ENCODE results near the gene ETAA1. TPM values are rescaled to one million over a fixed set of nuclear protein-coding genes. Genes with fewer than 3 reads are reported as not detected.

The ETAA1 gene
- total and polyA plus RNA-seq, 2 experiments from 2014 or later: 6.6 to 26.1 TPM

DNA sequence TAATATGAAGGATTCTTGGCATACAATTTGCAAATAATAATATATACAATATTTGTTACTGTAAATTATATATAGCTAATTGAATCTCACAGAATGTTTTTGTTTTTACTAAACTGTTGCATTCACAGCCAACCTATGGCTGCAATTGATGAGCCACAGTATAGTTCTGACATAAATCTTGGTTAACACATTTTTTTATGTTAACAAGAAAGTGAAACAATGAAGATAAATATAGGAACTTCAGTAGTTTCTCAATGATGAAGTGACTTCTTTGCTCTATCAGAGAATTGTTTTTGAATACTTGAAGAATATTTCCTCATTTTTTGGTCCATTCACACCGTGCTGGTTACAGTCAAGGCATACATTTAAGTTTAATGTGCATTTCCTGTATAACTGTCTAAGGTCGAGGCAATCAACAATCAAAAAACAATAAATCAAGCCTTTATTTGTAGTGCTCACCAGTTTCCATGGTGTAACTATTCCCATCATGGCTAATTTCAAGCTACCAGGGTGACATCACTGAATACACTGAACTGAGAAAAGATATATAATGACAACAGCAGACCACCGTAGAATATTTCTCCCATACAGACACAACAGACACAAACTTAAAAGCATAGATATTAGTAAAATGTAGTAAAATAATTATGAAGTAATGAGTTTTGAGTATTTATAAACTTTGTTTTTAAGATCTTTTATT lies 12.9 kb upstream of the ETAA1 start:
- DNase-seq (ENCODE audit: low spot score): no peak
- Histone ChIP-seq H3K36me3 (replicated peaks; ENCODE audit: insufficient read depth, low read depth) (no peaks in the 10 kb centered on the region), H2AFZ (no peak overlapping the region), H3K27me3 (no peaks in the 10 kb centered on the region), H3K9me3 (ENCODE audit: low read depth) (no peaks in the 10 kb centered on the region), H4K20me1 (ENCODE audit: insufficient read depth, poor library complexity, severe bottlenecking) (no peaks in the 10 kb centered on the region), H3K4me1 (ENCODE audit: insufficient read depth) (peaks cover 7% of the 10 kb centered on the region), H3K4me2 (no peak overlapping the region), H3K4me3 (no peak overlapping the region), H3K27ac (no peak overlapping the region), H3K79me2 (no peaks in the 10 kb centered on the region), H3K9me2 (replicated peaks; ENCODE audit: insufficient read depth) (no peaks in the 10 kb centered on the region)
- 97% methylated on average over 3 of the region's 3 CpGs for WGBS (ENCODE audit: low lambda C conversion rate, missing lambda C conversion rate)
- TF ChIP-seq EZH2 (IDR thresholded peaks at IDR 0.05; ENCODE audit: borderline replicate concordance): no peak
- no peak for TF ChIP-seq EZH2phosphoT487 (IDR thresholded peaks at IDR 0.05; ENCODE audit: low read depth, severe bottlenecking, unreplicated experiment)
- TF ChIP-seq, protein P1, sequence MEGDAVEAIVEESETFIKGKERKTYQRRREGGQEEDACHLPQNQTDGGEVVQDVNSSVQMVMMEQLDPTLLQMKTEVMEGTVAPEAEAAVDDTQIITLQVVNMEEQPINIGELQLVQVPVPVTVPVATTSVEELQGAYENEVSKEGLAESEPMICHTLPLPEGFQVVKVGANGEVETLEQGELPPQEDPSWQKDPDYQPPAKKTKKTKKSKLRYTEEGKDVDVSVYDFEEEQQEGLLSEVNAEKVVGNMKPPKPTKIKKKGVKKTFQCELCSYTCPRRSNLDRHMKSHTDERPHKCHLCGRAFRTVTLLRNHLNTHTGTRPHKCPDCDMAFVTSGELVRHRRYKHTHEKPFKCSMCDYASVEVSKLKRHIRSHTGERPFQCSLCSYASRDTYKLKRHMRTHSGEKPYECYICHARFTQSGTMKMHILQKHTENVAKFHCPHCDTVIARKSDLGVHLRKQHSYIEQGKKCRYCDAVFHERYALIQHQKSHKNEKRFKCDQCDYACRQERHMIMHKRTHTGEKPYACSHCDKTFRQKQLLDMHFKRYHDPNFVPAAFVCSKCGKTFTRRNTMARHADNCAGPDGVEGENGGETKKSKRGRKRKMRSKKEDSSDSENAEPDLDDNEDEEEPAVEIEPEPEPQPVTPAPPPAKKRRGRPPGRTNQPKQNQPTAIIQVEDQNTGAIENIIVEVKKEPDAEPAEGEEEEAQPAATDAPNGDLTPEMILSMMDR (IDR thresholded peaks at IDR 0.05; ENCODE audit: poor library complexity): no peak

DNA sequence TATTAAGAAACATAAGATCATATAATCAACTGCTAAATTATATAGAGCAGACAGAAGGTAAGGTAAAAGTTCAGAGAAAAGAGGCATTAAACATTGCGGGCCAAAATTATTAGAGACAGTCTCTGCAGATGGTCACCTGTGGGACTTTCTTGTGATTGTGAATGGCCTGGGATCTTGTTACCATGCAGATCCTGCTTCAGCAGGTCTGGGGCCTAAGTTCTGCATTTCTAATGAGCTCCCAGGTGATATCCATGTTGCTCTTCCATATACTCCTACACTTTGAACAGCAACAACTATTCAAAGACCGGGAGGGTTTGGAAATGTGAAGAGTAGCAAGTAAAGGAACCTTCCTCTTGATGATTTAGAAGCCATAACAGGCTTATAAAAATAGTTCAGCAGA lies 8.5 kb upstream of the ETAA1 start:
- WGBS (ENCODE audit: low lambda C conversion rate, missing lambda C conversion rate): 84% methylated on average over 2 of the region's 2 CpGs
- H3K4me3 ChIP-seq: no peak overlapping the region
- H3K4me1 ChIP-seq (ENCODE audit: insufficient read depth): peaks cover 11% of the 10 kb centered on the region
- no peak for DNase-seq (ENCODE audit: low spot score)
- H3K9me2 ChIP-seq (replicated peaks; ENCODE audit: insufficient read depth): no peaks in the 10 kb centered on the region
- H2AFZ ChIP-seq: no peak overlapping the region
- H3K79me2 ChIP-seq: no peaks in the 10 kb centered on the region
- TF ChIP-seq, protein P1 (IDR thresholded peaks at IDR 0.05; ENCODE audit: poor library complexity): no peak
- TF ChIP-seq EZH2 (IDR thresholded peaks at IDR 0.05; ENCODE audit: borderline replicate concordance) (no peak), EZH2phosphoT487 (IDR thresholded peaks at IDR 0.05; ENCODE audit: low read depth, severe bottlenecking, unreplicated experiment) (no peak)
- no peaks in the 10 kb centered on the region for H3K9me3 ChIP-seq (ENCODE audit: low read depth)
- H3K4me2 ChIP-seq: no peak overlapping the region
- no peaks in the 10 kb centered on the region for H3K36me3 ChIP-seq (replicated peaks; ENCODE audit: insufficient read depth, low read depth)
- no peaks in the 10 kb centered on the region for H4K20me1 ChIP-seq (ENCODE audit: insufficient read depth, poor library complexity, severe bottlenecking)
- H3K27me3 ChIP-seq: no peaks in the 10 kb centered on the region
- H3K27ac ChIP-seq: no peak overlapping the region

DNA sequence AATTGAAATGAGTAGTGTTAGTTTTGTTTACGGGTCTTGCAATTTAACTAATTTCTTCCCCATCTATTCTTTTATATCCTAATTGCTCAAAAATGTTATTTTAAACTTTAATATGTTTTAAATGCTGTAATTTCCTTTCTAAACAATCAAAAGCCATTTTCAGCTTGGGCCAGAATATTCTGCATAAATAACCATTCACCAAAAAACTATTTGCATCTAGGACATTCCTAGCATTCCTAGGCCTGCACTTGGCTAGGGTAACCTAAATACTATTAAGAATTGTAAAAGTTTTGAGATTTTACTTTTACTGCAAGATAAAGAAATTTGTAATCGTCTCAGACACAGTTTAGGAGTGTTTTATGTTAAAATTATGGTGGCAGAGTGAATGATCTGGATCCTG lies 7.8 kb upstream of the ETAA1 start:
- Histone ChIP-seq H4K20me1 (ENCODE audit: insufficient read depth, poor library complexity, severe bottlenecking) (no peaks in the 10 kb centered on the region), H3K4me1 (ENCODE audit: insufficient read depth) (peaks cover 11% of the 10 kb centered on the region), H3K27me3 (no peaks in the 10 kb centered on the region), H3K9me2 (replicated peaks; ENCODE audit: insufficient read depth) (no peaks in the 10 kb centered on the region), H3K9me3 (ENCODE audit: low read depth) (no peaks in the 10 kb centered on the region), H3K27ac (peak overlapping the region; percentile 0), H3K4me3 (no peak overlapping the region), H3K79me2 (no peaks in the 10 kb centered on the region), H2AFZ (no peak overlapping the region), H3K36me3 (replicated peaks; ENCODE audit: insufficient read depth, low read depth) (no peaks in the 10 kb centered on the region), H3K4me2 (no peak overlapping the region)
- TF ChIP-seq, protein P1 (IDR thresholded peaks at IDR 0.05; ENCODE audit: poor library complexity): no peak
- TF ChIP-seq EZH2phosphoT487 (IDR thresholded peaks at IDR 0.05; ENCODE audit: low read depth, severe bottlenecking, unreplicated experiment) (no peak), EZH2 (IDR thresholded peaks at IDR 0.05; ENCODE audit: borderline replicate concordance) (no peak)
- no peak for DNase-seq (ENCODE audit: low spot score)
- 47% methylated on average over 2 of the region's 2 CpGs for WGBS (ENCODE audit: low lambda C conversion rate, missing lambda C conversion rate)
